ENCODE measurements around the gene CYP4V2. TPM values are rescaled to one million over a fixed set of nuclear protein-coding genes. Genes with fewer than 3 reads are reported as not detected.

The CYP4V2 gene
- total RNA-seq, 2 donors from 2014 or later: 1.9 to 8.2 TPM

- Mint-ChIP-seq H3K27me3 (no peaks in the 10 kb centered on the region), H3K4me1 (no peaks in the 10 kb centered on the region), H3K36me3 (ENCODE audit: low read depth) (no peaks in the 10 kb centered on the region), H3K4me3 (no peak overlapping the region), H3K9me3 (no peaks in the 10 kb centered on the region), H3K27ac (no peak overlapping the region)
- ATAC-seq (replicated peaks): no peak
Observed at GRCh38 chr4:186167605-186168004, 23.8 kb upstream of the CYP4V2 start.

- Mint-ChIP-seq H3K36me3 (ENCODE audit: low read depth) (no peaks in the 10 kb centered on the region), H3K27ac (no peak overlapping the region), H3K27me3 (no peaks in the 10 kb centered on the region), H3K4me3 (no peak overlapping the region), H3K9me3 (no peaks in the 10 kb centered on the region), H3K4me1 (no peaks in the 10 kb centered on the region)
- no peak for ATAC-seq (replicated peaks)
Observed at GRCh38 chr4:186168750-186169149, 22.6 kb upstream of the CYP4V2 start.

GRCh38 chr4:186169333-186169944 lies 21.9 kb upstream of the CYP4V2 start:
- Mint-ChIP-seq H3K36me3 (ENCODE audit: low read depth) (no peaks in the 10 kb centered on the region), H3K9me3 (no peaks in the 10 kb centered on the region), H3K27me3 (no peaks in the 10 kb centered on the region), H3K4me3 (no peak overlapping the region), H3K27ac (no peak overlapping the region), H3K4me1 (no peaks in the 10 kb centered on the region)
- ATAC-seq (replicated peaks): no peak

GRCh38 chr4:186169945-186170802 lies 21.2 kb upstream of the CYP4V2 start:
- Mint-ChIP-seq H3K36me3 (ENCODE audit: low read depth) (no peaks in the 10 kb centered on the region), H3K27ac (no peak overlapping the region), H3K4me3 (no peak overlapping the region), H3K9me3 (no peaks in the 10 kb centered on the region), H3K4me1 (no peaks in the 10 kb centered on the region), H3K27me3 (no peaks in the 10 kb centered on the region)
- ATAC-seq (replicated peaks): no peak

GRCh38 chr4:186170966-186171365 lies 20.4 kb upstream of the CYP4V2 start:
- Mint-ChIP-seq H3K36me3 (ENCODE audit: low read depth) (no peaks in the 10 kb centered on the region), H3K4me3 (no peak overlapping the region), H3K9me3 (no peaks in the 10 kb centered on the region), H3K27me3 (peaks cover 6% of the 10 kb centered on the region), H3K27ac (no peak overlapping the region), H3K4me1 (no peaks in the 10 kb centered on the region)
- ATAC-seq (replicated peaks): no peak

GRCh38 chr4:186172546-186172945 lies 18.8 kb upstream of the CYP4V2 start:
- Mint-ChIP-seq H3K9me3 (peaks cover 7% of the 10 kb centered on the region), H3K27me3 (peaks cover 15% of the 10 kb centered on the region), H3K4me3 (no peak overlapping the region), H3K36me3 (ENCODE audit: low read depth) (no peaks in the 10 kb centered on the region), H3K4me1 (no peaks in the 10 kb centered on the region), H3K27ac (no peak overlapping the region)
- ATAC-seq (replicated peaks): no peak

GRCh38 chr4:186188107-186188506 lies 3.3 kb upstream of the CYP4V2 start:
- Mint-ChIP-seq H3K4me3 (no peak overlapping the region), H3K27ac (no peak overlapping the region), H3K27me3 (peaks cover 7% of the 10 kb centered on the region), H3K4me1 (no peaks in the 10 kb centered on the region), H3K9me3 (peaks cover 6% of the 10 kb centered on the region), H3K36me3 (ENCODE audit: low read depth) (no peaks in the 10 kb centered on the region)
- no peak for ATAC-seq (replicated peaks)

GRCh38 chr4:186189656-186190055 lies 1.7 kb upstream of the CYP4V2 start:
- no peak for ATAC-seq (replicated peaks)
- no peaks in the 10 kb centered on the region for H3K36me3 Mint-ChIP-seq (ENCODE audit: low read depth)
- H3K9me3 Mint-ChIP-seq: peaks cover 5% of the 10 kb centered on the region
- H3K4me3 Mint-ChIP-seq: peak overlapping the region; percentile 91
- H3K27me3 Mint-ChIP-seq: peaks cover 5% of the 10 kb centered on the region
- no peaks in the 10 kb centered on the region for H3K4me1 Mint-ChIP-seq
- peak overlapping the region; percentile 90 for H3K27ac Mint-ChIP-seq

- Mint-ChIP-seq H3K27ac (peak overlapping the region; percentile 90), H3K4me1 (no peaks in the 10 kb centered on the region), H3K36me3 (ENCODE audit: low read depth) (no peaks in the 10 kb centered on the region), H3K27me3 (no peaks in the 10 kb centered on the region), H3K4me3 (peak overlapping the region; percentile 91), H3K9me3 (no peaks in the 10 kb centered on the region)
- peak; percentile 28 for ATAC-seq (replicated peaks)
Observed at GRCh38 chr4:186190581-186191199, 677 bp upstream of the CYP4V2 start.

- Mint-ChIP-seq H3K4me3 (peak overlapping the region; percentile 91), H3K27me3 (no peaks in the 10 kb centered on the region), H3K4me1 (no peaks in the 10 kb centered on the region), H3K9me3 (no peaks in the 10 kb centered on the region), H3K36me3 (ENCODE audit: low read depth) (no peaks in the 10 kb centered on the region), H3K27ac (peak overlapping the region; percentile 93)
- peak; percentile 21 for ATAC-seq (replicated peaks)
Observed at GRCh38 chr4:186192066-186192612, 772 bp downstream of the CYP4V2 start.

GRCh38 chr4:186193851-186194250 lies 2.5 kb downstream of the CYP4V2 start:
- no peak for ATAC-seq (replicated peaks)
- H3K36me3 Mint-ChIP-seq (ENCODE audit: low read depth): no peaks in the 10 kb centered on the region
- no peaks in the 10 kb centered on the region for H3K4me1 Mint-ChIP-seq
- no peaks in the 10 kb centered on the region for H3K27me3 Mint-ChIP-seq
- no peaks in the 10 kb centered on the region for H3K9me3 Mint-ChIP-seq
- H3K4me3 Mint-ChIP-seq: peak overlapping the region; percentile 91
- no peak overlapping the region for H3K27ac Mint-ChIP-seq

GRCh38 chr4:186196063-186196462 lies 4.7 kb downstream of the CYP4V2 start:
- H3K9me3 Mint-ChIP-seq: no peaks in the 10 kb centered on the region
- no peaks in the 10 kb centered on the region for H3K4me1 Mint-ChIP-seq
- no peak overlapping the region for H3K4me3 Mint-ChIP-seq
- H3K27ac Mint-ChIP-seq: peak overlapping the region; percentile 14
- no peaks in the 10 kb centered on the region for H3K27me3 Mint-ChIP-seq
- ATAC-seq (replicated peaks): no peak
- no peaks in the 10 kb centered on the region for H3K36me3 Mint-ChIP-seq (ENCODE audit: low read depth)

- H3K4me3 Mint-ChIP-seq: no peak overlapping the region
- ATAC-seq (replicated peaks): no peak
Observed at GRCh38 chr4:186200516-186200915, 9.1 kb downstream of the CYP4V2 start.

GRCh38 chr4:186201010-186201409 lies 9.6 kb downstream of the CYP4V2 start:
- no peaks in the 10 kb centered on the region for H3K27me3 Mint-ChIP-seq
- no peak overlapping the region for H3K27ac Mint-ChIP-seq
- no peaks in the 10 kb centered on the region for H3K9me3 Mint-ChIP-seq
- peaks cover 6% of the 10 kb centered on the region for H3K4me1 Mint-ChIP-seq
- no peaks in the 10 kb centered on the region for H3K36me3 Mint-ChIP-seq (ENCODE audit: low read depth)
- H3K4me3 Mint-ChIP-seq: no peak overlapping the region
- no peak for ATAC-seq (replicated peaks)

More at GRCh38 chr4:186200516-186200915, 9.1 kb downstream of the CYP4V2 start:
- Mint-ChIP-seq H3K27me3 (no peaks in the 10 kb centered on the region), H3K4me1 (peaks cover 6% of the 10 kb centered on the region), H3K9me3 (no peaks in the 10 kb centered on the region), H3K27ac (no peak overlapping the region), H3K36me3 (ENCODE audit: low read depth) (no peaks in the 10 kb centered on the region)
